SK-N-SH (cell line): ENCODE data around the gene SIGLEC8. TPM values are rescaled to one million over a fixed set of nuclear protein-coding genes. Genes with fewer than 3 reads are reported as not detected.

Experiments used
- CTCF ChIA-PET: fragments of 300-600, 350-600 bp; formaldehyde crosslinking; extraction: SDS; loops from one replicate; lab custom pipeline; 2021; lab: Yijun Ruan, JAX
- POLR2A ChIA-PET: fragments of 350-600 bp; sonication (Branson Sonifier 250); formaldehyde crosslinking; extraction: SDS; loops from one replicate; lab custom pipeline; 2020; ENCODE audit warnings: antibody characterized with exemption, inconsistent platforms; lab: Yijun Ruan, JAX
- DNase-seq: peaks from one replicate; pipeline ENCODE4 v3.0.0; 2012
- H2AFZ ChIP-seq: fragments of 200-600 bp; sonication (generic); 2 replicates; pipeline ENCODE4 v1.8.1; 2016; ENCODE audit warnings: antibody characterized with exemption, mild to moderate bottlenecking, low read depth
- H3F3A ChIP-seq: fragments of 200-600 bp; sonication (generic); replicated peaks from 2 replicates; pipeline ENCODE3; 2016; ENCODE audit warnings: antibody characterized with exemption, mild to moderate bottlenecking; ENCODE audit not compliant: insufficient read depth
- H3K27ac ChIP-seq, 2 experiments: fragments of 200-500 bp in 1 of 2; fragments of 200-600 bp in 1 of 2; sonication (Bioruptor generic) in 1 of 2; sonication (generic), shearing (Covaris generic) in 1 of 2; 2 replicates each; pipeline versions ENCODE4 v1.5.1 to v1.6.1; 2014 to 2016; ENCODE audit warnings: low read depth in 2 of 2, inconsistent platforms in 1 of 2, low read length in 1 of 2, mild to moderate bottlenecking in 1 of 2, mixed read lengths in 1 of 2
- H3K27me3 ChIP-seq: fragments of 200-600 bp; sonication (generic), shearing (Covaris generic); 2 replicates; pipeline ENCODE4 v1.6.1; 2016; ENCODE audit warnings: mixed run types; ENCODE audit not compliant: insufficient read depth
- H3K36me3 ChIP-seq, 2 experiments: fragments of 200-500 bp in 1 of 2; fragments of 200-600 bp in 1 of 2; sonication (Bioruptor generic) in 1 of 2; sonication (generic) in 1 of 2; replicated peaks in 1 of 2; 2 replicates each; pipeline versions ENCODE3 to v1.5.1; 2014 to 2016; ENCODE audit warnings: low read length in 1 of 2, mild to moderate bottlenecking in 1 of 2; ENCODE audit not compliant: insufficient read depth in 2 of 2, control insufficient read depth in 1 of 2
- H3K4me1 ChIP-seq, 2 experiments: fragments of 200-500 bp in 1 of 2; fragments of 200-600 bp in 1 of 2; sonication (Bioruptor generic) in 1 of 2; sonication (generic), shearing (Covaris generic) in 1 of 2; 2 replicates each; pipeline versions ENCODE4 v1.5.1 to v1.6.1; 2014 to 2016; ENCODE audit warnings: low read depth in 1 of 2, low read length in 1 of 2, mixed run types in 1 of 2; ENCODE audit not compliant: insufficient read depth in 2 of 2, control insufficient read depth in 1 of 2
- H3K4me2 ChIP-seq: fragments of 200-600 bp; sonication (generic), shearing (Covaris generic); 2 replicates; pipeline ENCODE4 v1.6.1; 2017; ENCODE audit warnings: mixed run types
- H3K4me3 ChIP-seq, 2 experiments: fragments of 200-500 bp in 1 of 2; fragments of 200-600 bp in 1 of 2; sonication (Bioruptor generic) in 1 of 2; sonication (generic), shearing (Covaris generic) in 1 of 2; 2 replicates each; pipeline versions ENCODE4 v1.5.1 to v1.8.1; 2014 to 2016; ENCODE audit warnings: low read depth in 2 of 2, inconsistent platforms in 1 of 2, low read length in 1 of 2, mild to moderate bottlenecking in 1 of 2, mixed read lengths in 1 of 2, moderate library complexity in 1 of 2
- H3K79me2 ChIP-seq: fragments of 200-600 bp; sonication (generic); 2 replicates; pipeline ENCODE4 v1.8.1; 2017; ENCODE audit warnings: mild to moderate bottlenecking; ENCODE audit not compliant: insufficient read depth
- H3K9ac ChIP-seq: fragments of 200-600 bp; sonication (generic); 2 replicates; pipeline ENCODE4 v1.6.1; 2017; ENCODE audit warnings: mixed run types
- H3K9me2 ChIP-seq: fragments of 200-600 bp; sonication (generic); 2 replicates; pipeline ENCODE4 v1.6.1; 2017; ENCODE audit warnings: mixed run types
- H3K9me3 ChIP-seq: fragments of 200-600 bp; sonication (generic); 2 replicates; pipeline ENCODE4 v1.6.1; 2017; ENCODE audit warnings: mixed run types, mild to moderate bottlenecking, moderate library complexity
- H4K20me1 ChIP-seq: fragments of 200-600 bp; sonication (generic); 2 replicates; pipeline ENCODE4 v1.6.1; 2017; ENCODE audit warnings: mild to moderate bottlenecking, mixed run types; ENCODE audit not compliant: insufficient read depth
- CTCF ChIP-seq: fragments of 200-600 bp; sonication (generic); IDR thresholded peaks from 2 replicates; pipeline ENCODE4 v1.6.1; 2017; ENCODE audit warnings: antibody characterized with exemption, mild to moderate bottlenecking, moderate library complexity
- ELF1 ChIP-seq: IDR thresholded peaks from 2 replicates; pipeline ENCODE4 v1.4.0; 2012
- EP300 ChIP-seq, 2 experiments: IDR thresholded peaks; 2 replicates each; pipeline versions ENCODE4 v1.4.0 to v1.6.1; 2012; ENCODE audit warnings: borderline replicate concordance in 1 of 2, low read depth in 1 of 2, low read length in 1 of 2
- IRF3 ChIP-seq: fragments of 150-350 bp; IDR thresholded peaks from 2 replicates; pipeline ENCODE4 v1.6.1; 2016; ENCODE audit warnings: mild to moderate bottlenecking, low read depth, low read length
- JUND ChIP-seq: IDR thresholded peaks from 2 replicates; pipeline ENCODE4 v1.4.0; 2012
- MXI1 ChIP-seq: IDR thresholded peaks from 2 replicates; pipeline ENCODE4 v1.6.1; 2012; ENCODE audit warnings: mild to moderate bottlenecking, low read depth, low read length, improper control_type of control experiment
- POLR2AphosphoS5 ChIP-seq: IDR thresholded peaks from 2 replicates; pipeline ENCODE4 v1.6.1; 2012; ENCODE audit warnings: low read depth, low read length
- RCOR1 ChIP-seq: fragments of 150-350 bp; IDR thresholded peaks from 2 replicates; pipeline ENCODE4 v1.6.1; 2017; ENCODE audit warnings: antibody characterized with exemption, low read length
- RFX5 ChIP-seq: IDR thresholded peaks from 2 replicates; pipeline ENCODE4 v1.6.1; 2012; ENCODE audit warnings: mild to moderate bottlenecking, improper control_type of control experiment, low read length
- RXRA ChIP-seq: IDR thresholded peaks from 2 replicates; pipeline ENCODE4 v1.4.0; 2012; ENCODE audit warnings: low read depth, mild to moderate bottlenecking, borderline replicate concordance
- SIN3A ChIP-seq: IDR thresholded peaks from 2 replicates; pipeline ENCODE4 v1.6.1; 2012; ENCODE audit warnings: low read depth, mild to moderate bottlenecking, low read length, moderate library complexity, borderline replicate concordance
- TAF1 ChIP-seq: IDR thresholded peaks from 2 replicates; pipeline ENCODE4 v1.6.1; 2012; ENCODE audit warnings: low read depth, mild to moderate bottlenecking, low read length, moderate library complexity, borderline replicate concordance
- TEAD4 ChIP-seq: IDR thresholded peaks from 2 replicates; pipeline ENCODE4 v1.4.0; 2012; ENCODE audit warnings: mild to moderate bottlenecking, borderline replicate concordance; ENCODE audit not compliant: insufficient read depth
- USF1 ChIP-seq: IDR thresholded peaks from 2 replicates; pipeline ENCODE4 v1.4.0; 2012; ENCODE audit warnings: low read depth, borderline replicate concordance
- USF2 ChIP-seq: fragments of 150-350 bp; IDR thresholded peaks from 2 replicates; pipeline ENCODE4 v1.6.1; 2017; ENCODE audit warnings: antibody characterized with exemption, low read length, low read depth, borderline replicate concordance
- YY1 ChIP-seq: IDR thresholded peaks from 2 replicates; pipeline ENCODE4 v1.4.0; 2012; ENCODE audit warnings: low read depth, mild to moderate bottlenecking
- WGBS: methylation state at CpG from one replicate; pipeline ENCODE4 v1.1.6; 2017; ENCODE audit warnings: low lambda C conversion rate; 5-methylcytosine and 5-hydroxymethylcytosine counted together
- polyA plus RNA-seq, 3 experiments: library from polyadenylated mRNA; depleted of rRNA; stranded (reverse); fragments of >200 nt; gene quantifications; 2 replicates each; pipeline ENCODE4 v1.2.3, GENCODE V29; 2012

Gene SIGLEC8
- polyA plus RNA-seq, 1 of the 3 experiments (the other 2 are of a cell fraction), result not detected

- DNase-seq, result no peak
- peaks cover 21% of the 10 kb centered on the region; the same call in 1 of the 2 replicates for H3K27me3 ChIP-seq
- H4K20me1 ChIP-seq, result no peaks in the 10 kb centered on the region
- H3K4me1 ChIP-seq, result no peaks in the 10 kb centered on the region
- H3K79me2 ChIP-seq, result no peaks in the 10 kb centered on the region
- H3K9me3 ChIP-seq, result no peaks in the 10 kb centered on the region
- H3K27ac ChIP-seq, result no peak overlapping the region
- H2AFZ ChIP-seq, result no peak overlapping the region
- no peak overlapping the region for H3K9ac ChIP-seq
- no peaks in the 10 kb centered on the region for H3K36me3 ChIP-seq
- TF ChIP-seq RFX5, result no peak
- TF ChIP-seq USF2, result no peak
- TF ChIP-seq MXI1, result no peak
- no peak for TF ChIP-seq TEAD4
- TF ChIP-seq IRF3, result no peak
- no peak for TF ChIP-seq USF1
- TF ChIP-seq EP300 (IDR thresholded peaks at IDR 0.05; ENCODE audit: borderline replicate concordance in 1 of 2, low read depth in 1 of 2, low read length in 1 of 2), result no peak
- no peak for TF ChIP-seq SIN3A
- TF ChIP-seq CTCF, result no peak
- no peak for TF ChIP-seq RXRA
- no peak for TF ChIP-seq YY1
- no peak for TF ChIP-seq TAF1
- no peak for TF ChIP-seq POLR2AphosphoS5
- TF ChIP-seq ELF1, result no peak
- TF ChIP-seq RCOR1, result no peak
- TF ChIP-seq JUND, result no peak
- no peak overlapping the region for H3K4me3 ChIP-seq
- H3F3A ChIP-seq, result no peaks in the 10 kb centered on the region
- no peaks in the 10 kb centered on the region for H3K9me2 ChIP-seq
- 39% methylated on average over 3 of the region's 3 CpGs for WGBS
- POLR2A ChIA-PET, result no interaction called here
- no peak overlapping the region for H3K4me2 ChIP-seq
- CTCF ChIA-PET, result interaction anchor here (1.1 to 6.8 kb wide), 3 partner anchors 16 to 302 kb away, joined by 3 to 137 read pairs (median 37); partner anchors contain the start of gene SIGLEC8
Measured at GRCh38 chr19:51476164-51476563, 17.9 kb upstream of the SIGLEC8 start.
